Measurements from ENCODE around the gene UXT.

Gene UXT

GRCh38 chrX:47646636-47647035, 12.3 kb downstream of the UXT start:
- peaks cover 34% of the 10 kb centered on the region for H3K36me3 ChIP-seq (ENCODE audit: insufficient read depth, low read length)
- H3K4me1 ChIP-seq (ENCODE audit: insufficient read depth, low read length): peaks cover 31% of the 10 kb centered on the region
- ATAC-seq (ENCODE audit: insufficient read depth, low read depth) (no peak), DNase-seq (no peak)
- H3K4me3 ChIP-seq (ENCODE audit: low read depth in 1 of 2, low read length in 2 of 2): no peak overlapping the region
- no peak overlapping the region for H3K4me2 ChIP-seq (ENCODE audit: insufficient read depth, low read length)
- no peak overlapping the region for H2AFZ ChIP-seq (ENCODE audit: low read depth, low read length)
- H3K9me3 ChIP-seq (ENCODE audit: insufficient read depth, low read length, severe bottlenecking): no peaks in the 10 kb centered on the region
- H3K27me3 ChIP-seq (ENCODE audit: insufficient read depth, low read length, poor library complexity): no peaks in the 10 kb centered on the region
- H3K9ac ChIP-seq (ENCODE audit: low read depth, low read length): no peak overlapping the region
- TF ChIP-seq, protein P1, sequence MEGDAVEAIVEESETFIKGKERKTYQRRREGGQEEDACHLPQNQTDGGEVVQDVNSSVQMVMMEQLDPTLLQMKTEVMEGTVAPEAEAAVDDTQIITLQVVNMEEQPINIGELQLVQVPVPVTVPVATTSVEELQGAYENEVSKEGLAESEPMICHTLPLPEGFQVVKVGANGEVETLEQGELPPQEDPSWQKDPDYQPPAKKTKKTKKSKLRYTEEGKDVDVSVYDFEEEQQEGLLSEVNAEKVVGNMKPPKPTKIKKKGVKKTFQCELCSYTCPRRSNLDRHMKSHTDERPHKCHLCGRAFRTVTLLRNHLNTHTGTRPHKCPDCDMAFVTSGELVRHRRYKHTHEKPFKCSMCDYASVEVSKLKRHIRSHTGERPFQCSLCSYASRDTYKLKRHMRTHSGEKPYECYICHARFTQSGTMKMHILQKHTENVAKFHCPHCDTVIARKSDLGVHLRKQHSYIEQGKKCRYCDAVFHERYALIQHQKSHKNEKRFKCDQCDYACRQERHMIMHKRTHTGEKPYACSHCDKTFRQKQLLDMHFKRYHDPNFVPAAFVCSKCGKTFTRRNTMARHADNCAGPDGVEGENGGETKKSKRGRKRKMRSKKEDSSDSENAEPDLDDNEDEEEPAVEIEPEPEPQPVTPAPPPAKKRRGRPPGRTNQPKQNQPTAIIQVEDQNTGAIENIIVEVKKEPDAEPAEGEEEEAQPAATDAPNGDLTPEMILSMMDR (IDR thresholded peaks at IDR 0.05; ENCODE audit: borderline replicate concordance, extremely low read depth, low read length, poor library complexity, severe bottlenecking): no peak
- no peak for TF ChIP-seq EZH2 (IDR thresholded peaks at IDR 0.05; ENCODE audit: borderline replicate concordance, low read depth, low read length, severe bottlenecking)
- H4K20me1 ChIP-seq (ENCODE audit: insufficient read depth, low read length): no peaks in the 10 kb centered on the region
- H3K27ac ChIP-seq (ENCODE audit: low read length): no peak overlapping the region
- H3K79me2 ChIP-seq (ENCODE audit: insufficient read depth, low read length): peaks cover 48% of the 10 kb centered on the region

DNA sequence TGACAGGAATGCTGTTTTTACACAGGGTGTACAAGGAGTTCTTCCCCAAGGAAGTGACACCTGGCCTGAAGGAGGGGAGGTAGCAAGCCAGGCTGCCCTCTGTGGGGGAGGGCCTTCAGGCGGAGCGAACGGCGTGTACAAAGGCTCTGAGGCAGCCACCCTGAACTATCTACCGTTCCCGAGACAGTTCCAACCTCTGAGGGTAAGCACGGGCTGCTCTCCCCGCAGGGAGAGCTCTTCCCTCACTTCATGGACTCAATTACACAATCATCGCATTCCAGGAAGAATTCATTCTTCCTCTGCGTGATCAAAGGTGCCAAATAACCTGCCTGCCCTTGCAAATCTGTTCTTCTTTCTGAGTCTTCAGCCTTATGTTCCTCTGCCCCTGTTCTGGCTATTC, 13.4 kb downstream of the UXT start:
- Histone ChIP-seq H3K4me1 (ENCODE audit: insufficient read depth, low read length) (peaks cover 23% of the 10 kb centered on the region), H3K4me2 (ENCODE audit: insufficient read depth, low read length) (no peak overlapping the region), H3K4me3 (ENCODE audit: low read depth in 1 of 2, low read length in 2 of 2) (no peak overlapping the region), H3K9me3 (ENCODE audit: insufficient read depth, low read length, severe bottlenecking) (no peaks in the 10 kb centered on the region), H3K79me2 (ENCODE audit: insufficient read depth, low read length) (peaks cover 48% of the 10 kb centered on the region), H3K36me3 (ENCODE audit: insufficient read depth, low read length) (peaks cover 41% of the 10 kb centered on the region), H4K20me1 (ENCODE audit: insufficient read depth, low read length) (no peaks in the 10 kb centered on the region), H3K27me3 (ENCODE audit: insufficient read depth, low read length, poor library complexity) (no peaks in the 10 kb centered on the region), H3K27ac (ENCODE audit: low read length) (no peak overlapping the region), H2AFZ (ENCODE audit: low read depth, low read length) (no peak overlapping the region), H3K9ac (ENCODE audit: low read depth, low read length) (no peak overlapping the region)
- ATAC-seq (ENCODE audit: insufficient read depth, low read depth) (no peak), DNase-seq (no peak)
- TF ChIP-seq, protein P1 (IDR thresholded peaks at IDR 0.05; ENCODE audit: borderline replicate concordance, extremely low read depth, low read length, poor library complexity, severe bottlenecking): no peak
- no peak for TF ChIP-seq EZH2 (IDR thresholded peaks at IDR 0.05; ENCODE audit: borderline replicate concordance, low read depth, low read length, severe bottlenecking)

- H3K4me2 ChIP-seq (ENCODE audit: insufficient read depth, low read length): no peak overlapping the region
- no peak for ATAC-seq (ENCODE audit: insufficient read depth, low read depth)
Measured at GRCh38 chrX:47644557-47645091, 14.4 kb downstream of the UXT start.

More at GRCh38 chrX:47644557-47645091, 14.4 kb downstream of the UXT start:
- Histone ChIP-seq H2AFZ (ENCODE audit: low read depth, low read length) (no peak overlapping the region), H3K27ac (ENCODE audit: low read length) (no peak overlapping the region), H3K4me1 (ENCODE audit: insufficient read depth, low read length) (peaks cover 23% of the 10 kb centered on the region), H3K9ac (ENCODE audit: low read depth, low read length) (no peak overlapping the region), H3K9me3 (ENCODE audit: insufficient read depth, low read length, severe bottlenecking) (no peaks in the 10 kb centered on the region), H3K4me3 (ENCODE audit: low read depth in 1 of 2, low read length in 2 of 2) (no peak overlapping the region), H3K36me3 (ENCODE audit: insufficient read depth, low read length) (peaks cover 50% of the 10 kb centered on the region), H4K20me1 (ENCODE audit: insufficient read depth, low read length) (no peaks in the 10 kb centered on the region), H3K27me3 (ENCODE audit: insufficient read depth, low read length, poor library complexity) (no peaks in the 10 kb centered on the region), H3K79me2 (ENCODE audit: insufficient read depth, low read length) (peaks cover 41% of the 10 kb centered on the region)
- TF ChIP-seq EZH2 (IDR thresholded peaks at IDR 0.05; ENCODE audit: borderline replicate concordance, low read depth, low read length, severe bottlenecking): no peak
- TF ChIP-seq, protein P1 (IDR thresholded peaks at IDR 0.05; ENCODE audit: borderline replicate concordance, extremely low read depth, low read length, poor library complexity, severe bottlenecking): no peak
- no peak for DNase-seq
